Measurements from ENCODE around the gene IMMP2L.
A peak's percentile ranks its signal among the peaks of the same experiment; 100 is the strongest.

The IMMP2L gene

DNA sequence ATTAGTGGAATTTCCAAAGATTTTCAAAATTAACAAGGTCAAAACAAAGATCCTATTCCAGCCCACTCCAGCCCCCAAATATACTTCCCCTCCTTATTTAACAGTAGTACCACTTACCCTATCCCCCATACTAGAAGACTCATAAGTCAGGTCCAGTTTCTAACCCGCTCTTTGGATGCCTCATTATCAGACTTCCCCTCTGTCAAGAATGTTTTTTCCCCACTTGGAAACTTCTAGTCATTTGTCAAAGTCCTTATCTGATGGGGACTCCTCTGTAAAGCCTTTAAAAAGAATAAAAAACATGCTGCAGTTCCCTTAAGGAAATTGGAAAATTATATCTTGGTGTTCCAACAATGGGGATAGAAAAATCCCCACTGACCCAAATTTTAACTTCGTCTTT is 70.1 kb downstream of the IMMP2L start:
- no peak for TF ChIP-seq CTCF (IDR thresholded peaks at IDR 0.05)
- DNase-seq: no peak
- peak overlapping the region; percentile 54 for H3K27ac Mint-ChIP-seq
- H3K27me3 Mint-ChIP-seq (ENCODE audit: low read depth, poor library complexity): no peaks in the 10 kb centered on the region
- H3K36me3 Mint-ChIP-seq (ENCODE audit: low read depth): peaks cover 9% of the 10 kb centered on the region
- no peaks in the 10 kb centered on the region for H3K9me3 Mint-ChIP-seq
- H3K4me3 Mint-ChIP-seq: no peak overlapping the region
- no peaks in the 10 kb centered on the region for H3K4me1 Mint-ChIP-seq

DNA sequence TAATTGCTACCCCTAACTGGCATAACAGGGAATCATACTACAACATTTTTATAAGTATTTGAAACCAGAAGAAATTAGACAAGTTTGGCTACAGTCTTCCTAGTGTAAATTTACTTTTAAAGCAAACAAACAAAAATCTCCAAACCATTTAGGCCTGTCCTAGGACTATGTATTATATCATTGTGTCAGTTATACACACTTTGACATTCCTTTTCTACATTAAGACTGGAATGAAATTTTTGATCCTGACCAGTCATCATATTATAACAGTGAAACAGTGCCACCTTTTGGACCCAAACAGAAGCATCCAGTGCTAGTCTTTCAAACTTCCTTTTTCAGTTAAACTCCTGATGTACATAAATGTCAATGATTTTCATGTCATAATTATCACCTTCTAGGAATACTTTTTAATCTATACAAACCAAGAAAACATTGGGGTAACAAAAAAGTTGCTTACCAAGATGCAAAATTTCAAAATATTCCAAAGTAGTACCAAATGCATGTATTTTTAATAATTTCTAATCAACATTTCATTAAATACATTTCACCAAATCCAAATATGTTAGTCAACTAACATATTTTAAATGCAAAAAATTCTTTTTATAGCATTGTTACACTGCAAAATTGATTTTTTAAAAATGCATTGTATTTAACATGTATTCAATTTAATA is 75.7 kb downstream of the IMMP2L start:
- Mint-ChIP-seq H3K27me3 (ENCODE audit: low read depth, poor library complexity) (no peaks in the 10 kb centered on the region), H3K9me3 (no peaks in the 10 kb centered on the region), H3K4me3 (no peak overlapping the region), H3K4me1 (no peaks in the 10 kb centered on the region), H3K36me3 (ENCODE audit: low read depth) (peaks cover 9% of the 10 kb centered on the region), H3K27ac (no peak overlapping the region)
- peak; percentile 10 for DNase-seq
- TF ChIP-seq CTCF (IDR thresholded peaks at IDR 0.05): peak; percentile 77

DNA sequence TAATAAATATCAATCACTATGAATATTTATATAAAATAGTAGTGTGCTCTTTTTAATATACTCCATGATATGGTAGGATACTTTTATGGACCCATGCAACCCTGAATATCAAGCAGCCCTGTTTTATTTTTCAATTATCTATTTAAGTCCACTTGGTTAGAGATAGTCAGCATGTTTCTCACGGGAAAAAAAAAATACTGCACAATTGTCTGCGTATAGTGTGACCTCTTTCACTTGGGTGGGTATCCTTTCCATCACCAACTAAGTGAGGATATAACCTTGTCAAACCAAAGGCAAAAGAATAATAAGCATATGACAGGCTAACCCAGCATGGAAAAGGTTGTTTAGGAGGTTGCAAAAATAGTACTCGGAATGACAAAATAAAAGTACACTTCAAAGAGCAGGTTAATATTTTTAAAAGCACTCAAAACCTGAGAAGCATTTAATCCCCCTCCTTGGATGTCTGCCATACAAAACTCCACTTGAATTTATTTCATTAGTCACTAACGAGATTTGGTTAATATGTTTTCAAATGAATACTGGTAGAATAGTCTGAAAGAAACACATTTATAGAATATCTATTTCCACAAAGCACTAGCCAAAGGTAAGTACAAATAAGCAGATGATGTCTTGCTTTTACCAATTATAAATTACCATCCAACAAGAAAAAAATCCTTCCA is 76.5 kb downstream of the IMMP2L start:
- no peak for DNase-seq
- Mint-ChIP-seq H3K27ac (no peak overlapping the region), H3K27me3 (ENCODE audit: low read depth, poor library complexity) (no peaks in the 10 kb centered on the region), H3K9me3 (no peaks in the 10 kb centered on the region), H3K4me3 (no peak overlapping the region), H3K4me1 (no peaks in the 10 kb centered on the region), H3K36me3 (ENCODE audit: low read depth) (peaks cover 11% of the 10 kb centered on the region)
- TF ChIP-seq CTCF (IDR thresholded peaks at IDR 0.05): no peak

- no peak for TF ChIP-seq CTCF (IDR thresholded peaks at IDR 0.05)
- peaks cover 5% of the 10 kb centered on the region for H3K9me3 Mint-ChIP-seq
- no peak overlapping the region for H3K27ac Mint-ChIP-seq
- H3K27me3 Mint-ChIP-seq (ENCODE audit: low read depth, poor library complexity): no peaks in the 10 kb centered on the region
- no peaks in the 10 kb centered on the region for H3K4me1 Mint-ChIP-seq
- H3K36me3 Mint-ChIP-seq (ENCODE audit: low read depth): peaks cover 10% of the 10 kb centered on the region
- no peak for DNase-seq
- no peak overlapping the region for H3K4me3 Mint-ChIP-seq
Measured at GRCh38 chr7:111483078-111483477, 79.2 kb downstream of the IMMP2L start.

DNA sequence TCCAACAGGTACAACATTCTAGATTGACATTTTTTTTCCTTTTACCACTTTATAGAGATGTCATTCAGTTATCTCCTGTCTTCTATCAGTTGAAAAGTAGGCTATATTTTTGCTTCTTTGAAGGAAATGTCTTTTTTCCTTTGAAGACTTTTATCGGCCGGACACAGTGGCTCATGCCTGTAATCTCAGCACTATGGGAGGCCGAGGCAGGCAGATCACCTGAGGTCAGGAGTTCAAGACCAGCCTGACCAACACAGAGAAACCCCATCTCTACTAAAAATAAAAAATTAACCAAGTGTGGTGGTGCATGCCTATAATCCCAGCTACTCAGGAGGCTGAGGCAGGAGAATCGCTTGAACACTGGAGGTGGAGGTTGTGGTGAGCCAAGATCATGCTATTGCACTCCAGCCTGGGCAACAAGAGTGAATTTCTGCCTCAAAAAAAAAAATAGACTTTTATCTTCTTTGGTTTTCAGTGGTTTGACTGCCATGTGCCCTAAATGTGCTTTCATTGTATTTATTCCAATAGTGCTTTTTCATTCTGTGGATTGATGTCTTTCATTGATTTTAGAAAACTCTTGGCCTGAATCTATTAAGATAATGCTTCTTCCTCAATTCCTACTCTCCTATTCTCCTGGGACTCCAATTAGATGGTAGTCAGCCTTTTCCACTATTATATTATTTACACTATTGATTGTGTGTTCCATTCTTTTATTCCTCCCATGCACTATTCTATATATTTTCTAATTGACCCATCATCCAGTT is 84.6 kb downstream of the IMMP2L start:
- no peak for TF ChIP-seq CTCF (IDR thresholded peaks at IDR 0.05)
- H3K27ac Mint-ChIP-seq: no peak overlapping the region
- H3K9me3 Mint-ChIP-seq: peaks cover 8% of the 10 kb centered on the region
- H3K36me3 Mint-ChIP-seq (ENCODE audit: low read depth): peaks cover 14% of the 10 kb centered on the region
- DNase-seq: no peak
- no peaks in the 10 kb centered on the region for H3K4me1 Mint-ChIP-seq
- H3K4me3 Mint-ChIP-seq: no peak overlapping the region
- no peaks in the 10 kb centered on the region for H3K27me3 Mint-ChIP-seq (ENCODE audit: low read depth, poor library complexity)

All from nephron progenitor cell (in vitro differentiated cells).